Neural crest cell (in vitro differentiated cells): ENCODE results near the gene NOTCH4. TPM values are rescaled to one million over a fixed set of nuclear protein-coding genes. Genes with fewer than 3 reads are reported as not detected.
A peak's percentile ranks its signal among the peaks of the same experiment; 100 is the strongest.

ENCODE experiments used
- DNase-seq: peaks from one replicate; pipeline ENCODE4 v3.0.0; 2021; ENCODE audit warnings: low read depth, mixed read lengths, low spot score
- H3K27ac Mint-ChIP-seq: one replicate; pipeline ENCODE4 v1.8.0; 2021; ENCODE audit warnings: mild to moderate bottlenecking, mixed read lengths; ENCODE audit not compliant: unreplicated experiment
- H3K27me3 Mint-ChIP-seq: 2 replicates; pipeline ENCODE4 v1.8.0; 2021; ENCODE audit warnings: low read depth, mild to moderate bottlenecking, mixed read lengths
- H3K36me3 Mint-ChIP-seq: 2 replicates; pipeline ENCODE4 v1.8.0; 2021; ENCODE audit warnings: low read depth, mild to moderate bottlenecking, mixed read lengths
- H3K4me1 Mint-ChIP-seq: 2 replicates; pipeline ENCODE4 v1.8.0; 2021; ENCODE audit warnings: mixed read lengths
- H3K4me3 Mint-ChIP-seq: one replicate; pipeline ENCODE4 v1.8.0; 2021; ENCODE audit warnings: mild to moderate bottlenecking, mixed read lengths
- H3K9me3 Mint-ChIP-seq: 2 replicates; pipeline ENCODE4 v1.8.0; 2021; ENCODE audit warnings: mixed read lengths
- total RNA-seq: library from RNA; stranded (reverse); gene quantifications from 2 replicates; pipeline ENCODE4 v1.2.1, GENCODE V29; 2021
- TF ChIP-seq, protein P1 (sequence below): fragments of 200-600 bp; sonication (generic); conservative IDR thresholded peaks from 2 replicates; pipeline ENCODE4 v1.5.0; 2021; ENCODE audit warnings: antibody characterized with exemption, mild to moderate bottlenecking

Gene NOTCH4
- total RNA-seq, 1 donor from 2014 or later, result 5.6 TPM

DNA sequence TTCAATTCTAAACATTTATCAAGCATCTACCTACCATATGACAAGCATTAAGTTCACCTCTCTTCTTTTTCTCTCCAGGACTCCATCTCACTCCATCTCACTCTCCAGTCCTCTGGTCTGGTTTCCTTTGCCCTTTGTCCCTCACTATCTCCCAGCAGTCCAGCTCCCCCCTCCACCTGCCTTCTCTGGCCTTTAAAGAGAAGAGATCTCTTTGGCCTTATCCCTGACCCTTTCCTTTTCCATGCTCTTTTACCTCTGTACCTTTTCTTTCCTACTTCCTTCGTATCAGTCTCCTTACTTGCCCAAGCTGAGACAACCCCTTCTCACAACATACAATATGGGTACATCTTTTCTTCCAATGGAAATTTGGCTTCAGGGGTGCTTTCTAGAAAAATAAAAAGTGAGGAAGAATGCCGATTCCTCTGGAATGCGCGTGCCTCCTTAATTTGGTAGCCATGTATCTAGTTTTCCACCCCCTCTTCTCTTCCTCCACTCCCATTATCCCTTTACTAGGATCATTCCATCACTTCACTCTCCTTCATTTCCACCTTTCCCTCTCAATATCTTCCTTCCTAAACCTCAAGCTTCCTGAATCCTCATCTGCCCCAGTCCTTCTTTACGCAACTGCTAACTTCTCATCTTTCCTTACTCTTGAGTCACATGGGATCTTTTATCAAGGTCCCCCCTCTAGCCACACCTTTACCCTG is 47.2 kb downstream of the NOTCH4 start:
- peak overlapping the region; percentile 98 for H3K27ac Mint-ChIP-seq
- H3K9me3 Mint-ChIP-seq, result no peaks in the 10 kb centered on the region
- no peak for DNase-seq
- H3K4me1 Mint-ChIP-seq, result peaks cover 67% of the 10 kb centered on the region
- peaks cover 4% of the 10 kb centered on the region for H3K36me3 Mint-ChIP-seq
- TF ChIP-seq, protein P1, sequence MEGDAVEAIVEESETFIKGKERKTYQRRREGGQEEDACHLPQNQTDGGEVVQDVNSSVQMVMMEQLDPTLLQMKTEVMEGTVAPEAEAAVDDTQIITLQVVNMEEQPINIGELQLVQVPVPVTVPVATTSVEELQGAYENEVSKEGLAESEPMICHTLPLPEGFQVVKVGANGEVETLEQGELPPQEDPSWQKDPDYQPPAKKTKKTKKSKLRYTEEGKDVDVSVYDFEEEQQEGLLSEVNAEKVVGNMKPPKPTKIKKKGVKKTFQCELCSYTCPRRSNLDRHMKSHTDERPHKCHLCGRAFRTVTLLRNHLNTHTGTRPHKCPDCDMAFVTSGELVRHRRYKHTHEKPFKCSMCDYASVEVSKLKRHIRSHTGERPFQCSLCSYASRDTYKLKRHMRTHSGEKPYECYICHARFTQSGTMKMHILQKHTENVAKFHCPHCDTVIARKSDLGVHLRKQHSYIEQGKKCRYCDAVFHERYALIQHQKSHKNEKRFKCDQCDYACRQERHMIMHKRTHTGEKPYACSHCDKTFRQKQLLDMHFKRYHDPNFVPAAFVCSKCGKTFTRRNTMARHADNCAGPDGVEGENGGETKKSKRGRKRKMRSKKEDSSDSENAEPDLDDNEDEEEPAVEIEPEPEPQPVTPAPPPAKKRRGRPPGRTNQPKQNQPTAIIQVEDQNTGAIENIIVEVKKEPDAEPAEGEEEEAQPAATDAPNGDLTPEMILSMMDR, result no peak
- H3K27me3 Mint-ChIP-seq, result peaks cover 6% of the 10 kb centered on the region
- peak overlapping the region; percentile 98 for H3K4me3 Mint-ChIP-seq

DNA sequence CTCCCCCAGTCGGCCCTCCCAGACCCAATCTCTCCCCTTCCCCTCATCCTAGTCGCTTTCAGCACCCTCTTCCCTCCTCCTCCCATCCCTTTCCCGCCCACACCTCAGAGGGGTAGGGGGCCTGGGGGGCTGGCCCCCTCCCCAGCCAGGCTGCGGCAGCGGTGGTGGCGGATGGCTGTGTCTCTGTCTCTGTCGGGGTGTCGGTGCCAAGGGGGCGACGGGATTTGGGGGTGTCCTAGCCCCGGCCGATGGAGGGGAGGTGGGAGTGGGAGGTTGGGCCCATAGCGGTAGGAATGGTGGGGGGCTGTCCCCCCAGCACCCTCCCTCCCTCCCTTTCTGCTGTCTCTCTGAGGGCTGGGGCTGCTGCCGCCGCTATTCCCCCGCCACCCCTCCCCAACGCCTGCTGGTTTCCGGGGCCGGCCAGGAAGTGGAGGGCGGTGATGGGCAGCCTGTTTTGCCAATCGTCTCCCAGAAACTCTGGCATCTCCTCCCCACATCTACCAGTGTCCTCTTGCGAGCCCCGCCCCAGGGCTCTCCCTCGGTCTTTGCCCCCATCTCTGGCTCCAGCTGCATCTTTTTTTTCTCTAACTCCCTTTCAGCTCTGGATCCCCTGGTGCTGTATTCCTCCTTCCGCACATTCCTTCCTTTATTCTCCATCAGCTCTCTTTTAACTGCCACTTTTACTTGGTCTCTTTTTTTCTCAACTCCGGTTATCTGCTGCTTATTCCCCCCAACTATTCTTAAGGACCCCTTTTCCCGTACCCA is 48.0 kb downstream of the NOTCH4 start, which contains the start of gene AGPAT1:
AGPAT1 (minus strand) TSS at position 374 of the 765 bp plus-strand sequence. CDS start 4,588 bp downstream, outside the sequence.
- TF ChIP-seq, protein P1, result no peak
- peaks cover 66% of the 10 kb centered on the region for H3K4me1 Mint-ChIP-seq
- H3K4me3 Mint-ChIP-seq, result peak within 1 kb of the TSS; percentile 98
- H3K27ac Mint-ChIP-seq, result peak within 1 kb of the TSS; percentile 98
- peaks cover 6% of the 10 kb centered on the region for H3K27me3 Mint-ChIP-seq
- H3K9me3 Mint-ChIP-seq, result no peaks in the 10 kb centered on the region
- peak; percentile 96 for DNase-seq
- H3K36me3 Mint-ChIP-seq, result peaks cover 4% of the 10 kb centered on the region

DNA sequence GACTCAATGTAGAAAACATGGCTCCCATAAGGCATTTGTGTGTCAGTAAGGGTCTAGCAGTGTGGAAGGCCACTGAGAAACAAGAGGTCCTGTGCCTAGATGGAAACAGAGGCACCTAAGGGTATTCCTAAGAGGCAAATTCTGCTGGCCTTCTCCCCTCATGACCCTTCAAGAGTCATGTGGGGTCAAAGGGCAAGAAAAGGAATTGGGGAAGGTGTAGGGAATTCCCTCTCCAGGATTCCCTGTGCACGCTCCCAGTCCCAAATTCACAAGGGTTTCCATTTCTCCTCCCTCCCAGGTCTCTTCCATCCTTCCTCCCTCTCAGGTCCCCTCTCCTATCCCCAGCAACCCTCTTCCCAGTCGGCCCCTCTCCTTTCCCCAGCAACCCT is 48.6 kb downstream of the NOTCH4 start:
- TF ChIP-seq, protein P1, result no peak
- peaks cover 7% of the 10 kb centered on the region for H3K36me3 Mint-ChIP-seq
- H3K4me3 Mint-ChIP-seq, result peak overlapping the region; percentile 98
- H3K27me3 Mint-ChIP-seq, result peaks cover 6% of the 10 kb centered on the region
- H3K9me3 Mint-ChIP-seq, result no peaks in the 10 kb centered on the region
- H3K27ac Mint-ChIP-seq, result peak overlapping the region; percentile 92
- peaks cover 60% of the 10 kb centered on the region for H3K4me1 Mint-ChIP-seq
- DNase-seq, result no peak

DNA sequence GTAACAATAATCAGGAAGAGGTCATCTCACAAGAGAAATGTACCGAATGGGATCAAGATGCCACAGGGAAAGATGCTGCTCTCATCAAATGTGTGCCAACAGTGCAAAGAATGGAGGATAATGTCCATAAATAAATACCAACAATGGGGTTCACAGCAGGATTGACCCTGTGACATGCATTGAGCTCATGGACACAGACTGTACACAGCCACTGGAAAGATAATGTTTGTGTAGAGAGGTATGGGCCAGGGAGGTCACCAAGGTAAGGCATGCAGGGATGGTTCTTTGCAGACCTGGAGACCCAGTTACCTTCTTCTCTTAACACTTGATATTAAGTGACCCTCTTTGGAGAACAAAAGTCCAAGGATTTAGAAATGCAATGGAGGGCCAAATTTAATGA is 49.5 kb downstream of the NOTCH4 start:
- H3K27ac Mint-ChIP-seq, result no peak overlapping the region
- peaks cover 14% of the 10 kb centered on the region for H3K36me3 Mint-ChIP-seq
- H3K9me3 Mint-ChIP-seq, result no peaks in the 10 kb centered on the region
- DNase-seq, result no peak
- peaks cover 62% of the 10 kb centered on the region for H3K4me1 Mint-ChIP-seq
- TF ChIP-seq, protein P1, result no peak
- peak overlapping the region; percentile 98 for H3K4me3 Mint-ChIP-seq
- peaks cover 6% of the 10 kb centered on the region for H3K27me3 Mint-ChIP-seq

DNA sequence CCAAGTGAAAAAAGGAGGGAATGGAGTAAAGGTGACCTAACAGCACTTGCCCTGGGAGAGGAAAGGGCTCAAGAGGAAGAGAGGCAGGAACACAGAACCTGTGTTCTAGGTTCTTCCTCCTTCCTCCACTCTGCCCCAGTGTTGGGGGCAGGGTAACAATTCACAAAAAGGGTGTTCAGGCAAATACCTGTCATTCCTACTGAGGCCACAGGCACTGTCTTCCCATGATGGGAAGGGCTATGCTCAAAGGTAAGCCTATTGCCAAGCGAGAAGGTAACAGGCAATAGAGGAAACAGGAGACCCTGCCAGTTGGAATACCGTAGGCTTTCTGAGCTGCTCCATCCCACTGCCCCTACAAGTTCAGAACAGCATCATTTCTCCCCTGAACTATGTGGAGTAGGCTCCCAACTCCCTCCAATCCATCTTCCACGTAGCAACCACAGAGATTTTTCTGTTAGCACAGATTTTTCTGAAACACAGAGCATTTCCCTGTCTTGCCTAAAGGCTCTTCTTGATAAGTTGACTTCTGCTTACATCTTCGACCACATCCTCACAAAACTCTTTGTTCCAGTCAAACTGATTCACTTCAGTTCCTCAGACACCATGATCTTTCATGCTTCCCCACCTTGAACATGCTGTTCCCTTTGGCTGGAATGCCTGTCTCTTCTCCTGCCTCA is 50.7 kb downstream of the NOTCH4 start:
- H3K4me1 Mint-ChIP-seq, result peaks cover 58% of the 10 kb centered on the region
- peaks cover 5% of the 10 kb centered on the region for H3K27me3 Mint-ChIP-seq
- no peak overlapping the region for H3K27ac Mint-ChIP-seq
- H3K4me3 Mint-ChIP-seq, result peak overlapping the region; percentile 73
- no peak for DNase-seq
- TF ChIP-seq, protein P1, result no peak
- peaks cover 16% of the 10 kb centered on the region for H3K36me3 Mint-ChIP-seq
- H3K9me3 Mint-ChIP-seq, result no peaks in the 10 kb centered on the region
